HuH-7.5 (cell line): Measurements from ENCODE around the gene PARD3B.

ENCODE experiments used
- DNase-seq: peaks from one replicate; pipeline ENCODE4 v3.0.0; 2011; ENCODE audit warnings: low spot score

PARD3B gene

GRCh38 chr2:204842068-204842467, 296.8 kb downstream of the PARD3B start:
- DNase-seq = no peak

GRCh38 chr2:204842661-204843485, 297.6 kb downstream of the PARD3B start:
- DNase-seq = no peak

GRCh38 chr2:204846471-204846870, 301.2 kb downstream of the PARD3B start:
- no peak for DNase-seq

GRCh38 chr2:204849892-204850291, 304.6 kb downstream of the PARD3B start:
- DNase-seq = no peak

GRCh38 chr2:204850581-204850980, 305.3 kb downstream of the PARD3B start:
- DNase-seq = no peak

GRCh38 chr2:204853905-204854304, 308.6 kb downstream of the PARD3B start:
- DNase-seq = no peak

GRCh38 chr2:204860274-204860673, 315.0 kb downstream of the PARD3B start:
- no peak for DNase-seq

- DNase-seq = no peak
These were observed 317.5 kb downstream of the PARD3B start for GRCh38 chr2:204862809-204863208.

- no peak for DNase-seq
These were observed 318.1 kb downstream of the PARD3B start for GRCh38 chr2:204863336-204863735.

GRCh38 chr2:204869132-204869823, 324.0 kb downstream of the PARD3B start:
- DNase-seq = no peak

- DNase-seq = no peak
These were observed 324.8 kb downstream of the PARD3B start for GRCh38 chr2:204870053-204870452.

GRCh38 chr2:204871231-204871953, 326.1 kb downstream of the PARD3B start:
- DNase-seq = no peak

- no peak for DNase-seq
These were observed 331.0 kb downstream of the PARD3B start for GRCh38 chr2:204876311-204876710.

GRCh38 chr2:204877691-204878090, 332.4 kb downstream of the PARD3B start:
- no peak for DNase-seq

- no peak for DNase-seq
These were observed 335.7 kb downstream of the PARD3B start for GRCh38 chr2:204880928-204881327.

GRCh38 chr2:204881655-204882054, 336.4 kb downstream of the PARD3B start:
- DNase-seq = no peak

- DNase-seq = no peak
These were observed 340.5 kb downstream of the PARD3B start for GRCh38 chr2:204885747-204886146.

GRCh38 chr2:204886713-204887112, 341.4 kb downstream of the PARD3B start:
- no peak for DNase-seq

- no peak for DNase-seq
These were observed 342.9 kb downstream of the PARD3B start for GRCh38 chr2:204888222-204888621.

GRCh38 chr2:204890680-204891079, 345.4 kb downstream of the PARD3B start:
- no peak for DNase-seq

- no peak for DNase-seq
These were observed 346.5 kb downstream of the PARD3B start for GRCh38 chr2:204891739-204892138.

GRCh38 chr2:204892506-204893255, 347.4 kb downstream of the PARD3B start:
- no peak for DNase-seq
